CD4-positive, alpha-beta T cell treated with Interleukin-10 for 1 hour (primary cell): ENCODE measurements around the gene VWF.

Source experiments
- DNase-seq: peaks from one replicate; pipeline ENCODE4 v3.0.0-alpha.2; 2020

VWF gene

GRCh38 chr12:5905757-5906156 lies 218.7 kb downstream of the VWF start:
- no peak for DNase-seq

GRCh38 chr12:5904969-5905368 lies 219.5 kb downstream of the VWF start:
- no peak for DNase-seq

GRCh38 chr12:5904441-5904840 lies 220.0 kb downstream of the VWF start:
- DNase-seq: no peak

GRCh38 chr12:5902736-5903135 lies 221.7 kb downstream of the VWF start:
- no peak for DNase-seq

GRCh38 chr12:5901416-5901815 lies 223.1 kb downstream of the VWF start:
- DNase-seq: no peak

GRCh38 chr12:5900533-5901205 lies 223.8 kb downstream of the VWF start:
- no peak for DNase-seq

GRCh38 chr12:5900076-5900475 lies 224.4 kb downstream of the VWF start:
- DNase-seq: no peak

GRCh38 chr12:5899675-5900074 lies 224.8 kb downstream of the VWF start:
- no peak for DNase-seq

- no peak for DNase-seq
Observed at GRCh38 chr12:5898874-5899273, 225.6 kb downstream of the VWF start.
